ENCODE measurements around the gene CEBPZOS.

The CEBPZOS gene

GRCh38 chr2:37232131-37232933 is 36.0 kb downstream of the CEBPZOS start:
- no peak for DNase-seq (ENCODE audit: low spot score)

- no peak for DNase-seq (ENCODE audit: low spot score)
Observed at GRCh38 chr2:37243435-37243834, 47.1 kb downstream of the CEBPZOS start.

GRCh38 chr2:37244017-37244416 is 47.7 kb downstream of the CEBPZOS start:
- DNase-seq (ENCODE audit: low spot score): no peak

- no peak for DNase-seq (ENCODE audit: low spot score)
Observed at GRCh38 chr2:37244755-37245154, 48.5 kb downstream of the CEBPZOS start.

GRCh38 chr2:37246205-37246604 is 49.9 kb downstream of the CEBPZOS start:
- DNase-seq (ENCODE audit: low spot score): no peak

- DNase-seq (ENCODE audit: low spot score): no peak
Observed at GRCh38 chr2:37250869-37251740, 54.8 kb downstream of the CEBPZOS start.

Data from HuH-7 (cell line).